Keratinocyte (primary cell): ENCODE results near the gene MXD3. TPM values are rescaled to one million over a fixed set of nuclear protein-coding genes. Genes with fewer than 3 reads are reported as not detected.

ENCODE experiments used
- DNase-seq: peaks from one replicate; pipeline ENCODE4 v3.0.0-alpha.2; 2011; ENCODE audit warnings: low read depth, missing footprints, low spot score
- FAIRE-seq: peaks from 2 replicates; lab custom pipeline; 2011; peaks lifted over from hg19 to GRCh38; lab: Jason Lieb, UNC
- H2AFZ ChIP-seq: 2 replicates; pipeline ENCODE4 v1.6.0; 2012; ENCODE audit warnings: low read length, control low read depth, inconsistent platforms; ENCODE audit not compliant: control insufficient read depth
- H3K27ac ChIP-seq: 2 replicates; pipeline ENCODE4 v1.5.1; 2011; ENCODE audit warnings: low read length; ENCODE audit not compliant: control insufficient read depth, insufficient read depth
- H3K27me3 ChIP-seq: 3 replicates; pipeline ENCODE4 v1.6.0; 2011; ENCODE audit warnings: low read length; ENCODE audit not compliant: control insufficient read depth, insufficient read depth; ENCODE audit errors: extremely low read depth
- H3K36me3 ChIP-seq, 2 experiments: 2 replicates in 1 of 2; 3 replicates in 1 of 2; pipeline ENCODE4 v1.5.1; 2011; ENCODE audit warnings: low read length in 2 of 2, mild to moderate bottlenecking in 1 of 2; ENCODE audit not compliant: control insufficient read depth in 2 of 2, insufficient read depth in 2 of 2; ENCODE audit errors: extremely low read depth in 1 of 2
- H3K4me1 ChIP-seq: 3 replicates; pipeline ENCODE4 v1.5.1; 2011; ENCODE audit warnings: low read length; ENCODE audit not compliant: control insufficient read depth, insufficient read depth; ENCODE audit errors: extremely low read depth
- H3K4me2 ChIP-seq: 3 replicates; pipeline ENCODE4 v1.6.0; 2011; ENCODE audit warnings: low read depth, low read length; ENCODE audit not compliant: control insufficient read depth, insufficient read depth; ENCODE audit errors: extremely low read depth
- H3K4me3 ChIP-seq, 3 experiments: fragments of 200-600 bp in 1 of 3; sonication (generic) in 1 of 3; 2 replicates in 2 of 3; 3 replicates in 1 of 3; pipeline ENCODE4 v1.5.1; 2011 to 2016; ENCODE audit warnings: low read length in 3 of 3, mild to moderate bottlenecking in 3 of 3, control low read depth in 2 of 3, inconsistent platforms in 1 of 3, low read depth in 1 of 3, mixed read lengths in 1 of 3, mixed run types in 1 of 3, moderate library complexity in 1 of 3; ENCODE audit not compliant: control insufficient read depth in 2 of 3, insufficient read depth in 2 of 3; ENCODE audit errors: extremely low read depth in 1 of 3
- H3K79me2 ChIP-seq: 2 replicates; pipeline ENCODE4 v1.6.0; 2012; ENCODE audit warnings: low read length; ENCODE audit not compliant: control insufficient read depth, insufficient read depth
- H3K9ac ChIP-seq: 3 replicates; pipeline ENCODE4 v1.6.0; 2011; ENCODE audit warnings: low read length; ENCODE audit not compliant: control insufficient read depth, insufficient read depth; ENCODE audit errors: extremely low read depth
- H3K9me1 ChIP-seq: 3 replicates; pipeline ENCODE4 v1.6.0; 2011; ENCODE audit warnings: low read length; ENCODE audit not compliant: control insufficient read depth, insufficient read depth; ENCODE audit errors: extremely low read depth
- H3K9me3 ChIP-seq: 2 replicates; pipeline ENCODE4 v1.5.1; 2012; ENCODE audit warnings: low read depth, low read length; ENCODE audit not compliant: control insufficient read depth
- H4K20me1 ChIP-seq: 3 replicates; pipeline ENCODE4 v1.6.0; 2011; ENCODE audit warnings: low read length; ENCODE audit not compliant: control insufficient read depth, insufficient read depth; ENCODE audit errors: extremely low read depth
- CTCF ChIP-seq, 3 experiments: IDR thresholded peaks in 1 of 3; conservative IDR thresholded peaks in 1 of 3; optimal IDR thresholded peaks in 1 of 3; 2 replicates in 2 of 3; 3 replicates in 1 of 3; pipeline versions ENCODE3 to v1.5.1; 2011; ENCODE audit warnings: low read length in 3 of 3, mild to moderate bottlenecking in 3 of 3, moderate library complexity in 2 of 3, control low read depth in 1 of 3, inconsistent platforms in 1 of 3; ENCODE audit not compliant: insufficient read depth in 2 of 3; ENCODE audit errors: extremely low read depth in 1 of 3
- EZH2 ChIP-seq: IDR thresholded peaks from one replicate; pipeline ENCODE4 v1.6.1; 2012; ENCODE audit warnings: inconsistent platforms, mild to moderate bottlenecking, low read length, moderate library complexity
- dilution Hi-C: fragments of 300-500 bp; cut with MboI; formaldehyde crosslinking; loops from one replicate; pipeline ENCODE4 v1.7.0; 2020; ENCODE audit warnings: low sequenced_read_pairs; ENCODE audit not compliant: extremely low pct_ligation_motif_present
- polyA plus RNA-seq, 5 experiments: library from polyadenylated mRNA; depleted of rRNA in 3 of 5; stranded (reverse) in 3 of 5; stranded (forward) in 1 of 5; unstranded in 1 of 5; fragments of >200 nt; gene quantifications; 1 replicate in 1 of 5; 2 replicates in 3 of 5; 3 replicates in 1 of 5; pipeline versions ENCODE4 v1.2.1 to v1.2.3, GENCODE V29; 2011 to 2012; ENCODE audit warnings: missing spikeins in 2 of 5, low read depth in 1 of 5, low replicate concordance in 1 of 5

The MXD3 gene
- polyA plus RNA-seq, 1 donor (not counting 4 experiments of a cell fraction or from before 2014, with no cell fraction given): 0.97 TPM

GRCh38 chr5:177313561-177314259 is 2.0 kb upstream of the MXD3 start:
- Histone ChIP-seq H3K36me3 (no peaks in the 10 kb centered on the region), H4K20me1 (no peaks in the 10 kb centered on the region), H3K79me2 (no peaks in the 10 kb centered on the region), H3K9me1 (peaks cover 3% of the 10 kb centered on the region), H3K9me3 (no peaks in the 10 kb centered on the region), H3K27me3 (no peaks in the 10 kb centered on the region), H3K4me3 (no peak overlapping the region), H3K4me1 (peaks cover 18% of the 10 kb centered on the region), H3K4me2 (no peak overlapping the region), H2AFZ (no peak overlapping the region), H3K9ac (no peak overlapping the region), H3K27ac (no peak overlapping the region)
- dilution Hi-C loops: no loop called here
- DNase-seq: no peak
- FAIRE-seq: no peak
- no peak for TF ChIP-seq EZH2
- TF ChIP-seq CTCF (optimal IDR thresholded peaks at IDR 0.05 in 1 of 3, IDR thresholded peaks at IDR 0.05 in 1 of 3, conservative IDR thresholded peaks at IDR 0.05 in 1 of 3; ENCODE audit: extremely low read depth in 1 of 3, insufficient read depth in 2 of 3, low read length in 3 of 3): no peak

GRCh38 chr5:177312649-177313181 is 1.0 kb upstream of the MXD3 start:
- Histone ChIP-seq H3K27me3 (no peaks in the 10 kb centered on the region), H3K4me3 (peak overlapping the region in 2 of 3 experiments; percentile 14 to 54), H2AFZ (peak overlapping the region; percentile 42), H3K9ac (peak overlapping the region; percentile 80), H4K20me1 (no peaks in the 10 kb centered on the region), H3K9me3 (no peaks in the 10 kb centered on the region), H3K9me1 (no peaks in the 10 kb centered on the region), H3K4me2 (peak overlapping the region; percentile 91), H3K4me1 (peaks cover 18% of the 10 kb centered on the region), H3K79me2 (no peaks in the 10 kb centered on the region), H3K36me3 (peaks cover 0 to 2% of the 10 kb centered on the region in 2 experiments), H3K27ac (peak overlapping the region; percentile 36)
- DNase-seq (no peak), FAIRE-seq (no peak)
- dilution Hi-C loops: no loop called here
- TF ChIP-seq EZH2 (no peak), CTCF (optimal IDR thresholded peaks at IDR 0.05 in 1 of 3, IDR thresholded peaks at IDR 0.05 in 1 of 3, conservative IDR thresholded peaks at IDR 0.05 in 1 of 3; ENCODE audit: extremely low read depth in 1 of 3, insufficient read depth in 2 of 3, low read length in 3 of 3) (peak in 1 of 3 experiments; percentile 15)
